ENCODE data around the gene FRMPD4.

Gene FRMPD4

DNA sequence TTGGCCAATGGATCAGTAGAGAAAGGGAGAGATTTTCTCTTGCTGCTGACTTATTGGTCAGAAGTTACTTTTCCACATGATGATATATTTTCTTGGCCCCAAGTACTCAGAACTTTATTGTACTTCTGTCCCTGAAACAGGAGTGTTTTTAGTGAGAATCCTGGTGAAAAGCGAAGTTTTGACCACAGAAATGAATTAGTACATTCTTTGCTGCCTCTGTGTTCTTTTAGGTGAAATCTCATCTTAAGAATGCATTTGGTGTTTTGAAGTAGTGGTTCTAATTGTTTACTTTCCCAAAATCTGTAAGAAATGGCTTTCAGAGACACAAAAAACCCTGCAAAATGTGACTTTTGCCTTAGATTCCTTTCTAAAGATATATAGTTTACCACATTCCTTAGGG, 240.4 kb downstream of the FRMPD4 start:
- DNase-seq (ENCODE audit: extremely low read depth, insufficient read length): no peak
- TF ChIP-seq, protein P1, sequence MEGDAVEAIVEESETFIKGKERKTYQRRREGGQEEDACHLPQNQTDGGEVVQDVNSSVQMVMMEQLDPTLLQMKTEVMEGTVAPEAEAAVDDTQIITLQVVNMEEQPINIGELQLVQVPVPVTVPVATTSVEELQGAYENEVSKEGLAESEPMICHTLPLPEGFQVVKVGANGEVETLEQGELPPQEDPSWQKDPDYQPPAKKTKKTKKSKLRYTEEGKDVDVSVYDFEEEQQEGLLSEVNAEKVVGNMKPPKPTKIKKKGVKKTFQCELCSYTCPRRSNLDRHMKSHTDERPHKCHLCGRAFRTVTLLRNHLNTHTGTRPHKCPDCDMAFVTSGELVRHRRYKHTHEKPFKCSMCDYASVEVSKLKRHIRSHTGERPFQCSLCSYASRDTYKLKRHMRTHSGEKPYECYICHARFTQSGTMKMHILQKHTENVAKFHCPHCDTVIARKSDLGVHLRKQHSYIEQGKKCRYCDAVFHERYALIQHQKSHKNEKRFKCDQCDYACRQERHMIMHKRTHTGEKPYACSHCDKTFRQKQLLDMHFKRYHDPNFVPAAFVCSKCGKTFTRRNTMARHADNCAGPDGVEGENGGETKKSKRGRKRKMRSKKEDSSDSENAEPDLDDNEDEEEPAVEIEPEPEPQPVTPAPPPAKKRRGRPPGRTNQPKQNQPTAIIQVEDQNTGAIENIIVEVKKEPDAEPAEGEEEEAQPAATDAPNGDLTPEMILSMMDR (IDR thresholded peaks at IDR 0.05; ENCODE audit: insufficient read depth, low read length, poor library complexity, severe bottlenecking): no peak
- Histone ChIP-seq H3K27me3 (replicated peaks; ENCODE audit: control insufficient read depth, insufficient read depth, low read length) (no peaks in the 10 kb centered on the region), H3K4me3 (replicated peaks; ENCODE audit: low read depth, low read length) (no peak overlapping the region), H3K36me3 (ENCODE audit: control insufficient read depth, insufficient read depth, low read length) (no peaks in the 10 kb centered on the region)

DNA sequence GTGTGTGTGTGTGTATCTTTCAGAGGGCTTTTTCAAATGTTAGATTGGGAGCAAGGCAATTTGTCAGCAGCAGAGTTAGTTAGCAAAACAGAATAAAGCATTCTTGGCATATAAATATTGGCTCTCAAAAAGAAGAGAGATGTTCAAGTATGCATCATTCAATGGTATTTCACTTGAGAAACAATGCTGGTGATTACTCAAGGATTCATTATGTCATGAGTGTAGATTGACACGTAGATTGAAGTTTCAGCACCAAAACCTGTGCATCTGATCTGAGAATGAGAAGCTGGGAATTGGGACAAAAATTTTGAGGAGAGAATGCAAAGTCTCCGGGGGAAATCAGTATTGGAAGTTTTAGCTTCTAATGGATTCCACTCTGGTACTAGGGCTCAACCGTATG, 241.4 kb downstream of the FRMPD4 start:
- Histone ChIP-seq H3K4me3 (replicated peaks; ENCODE audit: low read depth, low read length) (no peak overlapping the region), H3K36me3 (ENCODE audit: control insufficient read depth, insufficient read depth, low read length) (no peaks in the 10 kb centered on the region), H3K27me3 (replicated peaks; ENCODE audit: control insufficient read depth, insufficient read depth, low read length) (no peaks in the 10 kb centered on the region)
- TF ChIP-seq, protein P1 (IDR thresholded peaks at IDR 0.05; ENCODE audit: insufficient read depth, low read length, poor library complexity, severe bottlenecking): no peak
- DNase-seq (ENCODE audit: extremely low read depth, insufficient read length): no peak

DNA sequence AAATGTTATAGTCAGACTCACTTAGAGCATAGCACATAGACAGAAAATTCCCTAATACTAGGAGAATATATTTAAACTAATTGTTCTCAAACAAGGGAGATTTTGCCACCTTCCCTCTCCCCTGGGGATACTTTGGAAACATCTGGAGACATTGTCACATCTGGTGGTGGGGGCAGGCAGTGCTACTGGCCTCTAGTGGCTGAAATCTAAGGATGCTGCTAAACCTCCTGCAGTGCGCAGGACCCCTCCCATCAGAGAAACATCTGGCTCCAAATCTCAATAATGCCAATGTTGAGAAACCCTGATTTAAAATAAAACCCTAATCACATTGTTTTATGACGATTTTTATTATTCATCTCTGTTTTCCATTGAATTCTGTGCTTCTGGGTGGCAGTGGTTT, 244.9 kb downstream of the FRMPD4 start:
- TF ChIP-seq, protein P1 (IDR thresholded peaks at IDR 0.05; ENCODE audit: insufficient read depth, low read length, poor library complexity, severe bottlenecking): peak; percentile 59
- no peak for DNase-seq (ENCODE audit: extremely low read depth, insufficient read length)
- H3K4me3 ChIP-seq (replicated peaks; ENCODE audit: low read depth, low read length): no peak overlapping the region
- no peaks in the 10 kb centered on the region for H3K27me3 ChIP-seq (replicated peaks; ENCODE audit: control insufficient read depth, insufficient read depth, low read length)
- no peaks in the 10 kb centered on the region for H3K36me3 ChIP-seq (ENCODE audit: control insufficient read depth, insufficient read depth, low read length)

DNA sequence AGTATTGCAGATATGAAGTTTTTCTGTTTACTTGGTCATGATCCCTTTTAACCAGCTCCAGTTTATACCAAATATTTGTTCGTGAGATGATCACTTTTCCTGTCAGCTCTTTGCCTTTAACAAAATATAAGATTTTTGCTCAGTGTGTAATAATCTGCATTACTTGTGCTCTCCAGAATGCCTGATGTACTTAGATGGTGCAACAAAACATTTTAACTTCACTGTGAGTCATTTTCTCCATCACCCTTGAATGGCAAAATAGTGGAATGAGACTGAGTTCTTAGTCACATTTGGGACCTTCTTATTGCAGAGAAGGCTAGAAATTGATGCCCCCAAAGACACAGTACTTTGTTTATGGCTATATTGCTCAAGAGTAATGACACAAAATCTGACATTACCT, 252.0 kb downstream of the FRMPD4 start:
- TF ChIP-seq, protein P1 (IDR thresholded peaks at IDR 0.05; ENCODE audit: insufficient read depth, low read length, poor library complexity, severe bottlenecking): no peak
- no peak overlapping the region for H3K4me3 ChIP-seq (replicated peaks; ENCODE audit: low read depth, low read length)
- no peaks in the 10 kb centered on the region for H3K36me3 ChIP-seq (ENCODE audit: control insufficient read depth, insufficient read depth, low read length)
- H3K27me3 ChIP-seq (replicated peaks; ENCODE audit: control insufficient read depth, insufficient read depth, low read length): no peaks in the 10 kb centered on the region
- no peak for DNase-seq (ENCODE audit: extremely low read depth, insufficient read length)

DNA sequence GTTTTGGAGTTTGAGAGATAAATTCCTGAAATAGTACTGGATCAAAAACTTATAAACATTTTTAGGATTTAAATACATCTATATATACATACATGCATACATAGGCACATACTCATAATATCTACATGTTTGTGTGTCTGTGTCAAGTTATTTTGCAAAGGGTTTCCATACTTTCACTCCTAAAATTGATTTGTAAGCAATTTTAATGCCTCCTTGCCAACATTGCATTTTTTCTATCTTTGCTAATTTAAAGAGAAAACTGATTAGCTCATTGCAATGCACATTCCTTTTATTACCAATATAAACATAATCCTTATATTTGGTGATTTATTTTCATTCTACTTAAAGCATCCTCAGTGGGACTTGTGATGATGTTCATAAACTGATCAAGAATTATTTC, 258.3 kb downstream of the FRMPD4 start:
- TF ChIP-seq, protein P1 (IDR thresholded peaks at IDR 0.05; ENCODE audit: insufficient read depth, low read length, poor library complexity, severe bottlenecking): no peak
- no peak overlapping the region for H3K4me3 ChIP-seq (replicated peaks; ENCODE audit: low read depth, low read length)
- DNase-seq (ENCODE audit: extremely low read depth, insufficient read length): no peak
- no peaks in the 10 kb centered on the region for H3K36me3 ChIP-seq (ENCODE audit: control insufficient read depth, insufficient read depth, low read length)
- no peaks in the 10 kb centered on the region for H3K27me3 ChIP-seq (replicated peaks; ENCODE audit: control insufficient read depth, insufficient read depth, low read length)

DNA sequence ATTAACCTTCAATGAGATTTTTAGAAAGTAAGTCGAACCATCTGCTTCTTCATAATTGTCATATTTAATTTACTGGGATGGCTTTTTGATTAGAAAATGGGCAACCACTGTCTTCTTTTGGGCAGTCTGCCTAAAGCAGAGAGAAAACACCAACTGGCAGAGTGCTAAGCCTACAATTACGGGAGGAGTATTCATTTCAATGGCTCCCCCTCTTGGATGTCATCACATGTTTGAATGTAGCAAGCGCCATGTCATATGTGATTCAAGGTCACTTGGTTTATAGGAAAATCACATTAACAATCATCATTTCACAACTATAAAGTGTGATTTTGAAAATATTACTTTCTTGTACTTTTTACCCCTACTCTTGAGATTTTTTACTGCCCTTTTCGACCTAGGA, 261.9 kb downstream of the FRMPD4 start:
- Histone ChIP-seq H3K27me3 (replicated peaks; ENCODE audit: control insufficient read depth, insufficient read depth, low read length) (no peaks in the 10 kb centered on the region), H3K36me3 (ENCODE audit: control insufficient read depth, insufficient read depth, low read length) (no peaks in the 10 kb centered on the region), H3K4me3 (replicated peaks; ENCODE audit: low read depth, low read length) (no peak overlapping the region)
- no peak for DNase-seq (ENCODE audit: extremely low read depth, insufficient read length)
- TF ChIP-seq, protein P1 (IDR thresholded peaks at IDR 0.05; ENCODE audit: insufficient read depth, low read length, poor library complexity, severe bottlenecking): no peak

All from GM06990 (cell line).